Stimulated activated CD4-positive, alpha-beta T cell treated with anti-CD3 and anti-CD28 coated beads, TNF-alpha, amount 100 ng/mL, for 24 hours (primary cell): ENCODE data around the gene NPHP3.

Experiments used
- DNase-seq, 3 experiments: peaks; one replicate each; pipeline ENCODE4 v3.0.0-alpha.2; 2020; ENCODE audit warnings: low read depth in 3 of 3

NPHP3 gene

DNA sequence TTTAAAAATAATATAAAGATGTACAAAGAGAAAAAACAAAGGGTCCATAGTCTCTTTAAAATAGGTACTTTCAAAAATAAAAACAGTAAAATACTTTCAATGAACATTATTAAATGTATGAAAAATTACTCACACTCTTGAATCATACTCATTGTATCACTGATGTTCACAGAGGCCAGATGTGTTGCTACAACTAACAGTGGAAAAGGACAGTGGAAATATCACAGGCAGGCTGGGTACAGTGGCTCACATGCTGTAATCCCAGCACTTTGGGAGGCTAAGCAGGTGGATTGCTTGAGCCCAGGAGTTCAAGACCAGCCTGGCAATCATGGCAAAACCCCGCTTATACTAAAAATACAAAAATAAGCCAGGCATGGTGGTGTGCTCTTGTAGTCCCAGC is 26.8 kb downstream of the NPHP3 start:
- DNase-seq = no peak

DNA sequence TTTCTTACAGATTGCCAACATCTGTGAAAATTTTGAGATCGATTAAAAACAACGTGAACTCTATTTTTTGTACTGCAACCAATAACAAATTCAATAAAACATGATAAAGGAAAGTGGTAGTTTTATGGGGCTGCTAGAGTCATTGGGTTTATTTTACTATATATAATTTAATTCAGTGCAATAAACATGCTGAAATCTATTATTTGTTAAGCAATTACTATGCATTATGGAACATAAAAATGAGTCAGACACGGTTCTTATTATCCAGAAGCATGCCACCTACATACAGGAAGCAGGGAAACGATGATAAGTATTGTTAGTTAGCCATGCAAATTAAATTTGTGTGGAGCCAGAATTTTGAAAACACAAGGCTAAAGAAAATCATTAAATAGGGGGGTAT is 27.2 kb downstream of the NPHP3 start:
- no peak for DNase-seq

DNA sequence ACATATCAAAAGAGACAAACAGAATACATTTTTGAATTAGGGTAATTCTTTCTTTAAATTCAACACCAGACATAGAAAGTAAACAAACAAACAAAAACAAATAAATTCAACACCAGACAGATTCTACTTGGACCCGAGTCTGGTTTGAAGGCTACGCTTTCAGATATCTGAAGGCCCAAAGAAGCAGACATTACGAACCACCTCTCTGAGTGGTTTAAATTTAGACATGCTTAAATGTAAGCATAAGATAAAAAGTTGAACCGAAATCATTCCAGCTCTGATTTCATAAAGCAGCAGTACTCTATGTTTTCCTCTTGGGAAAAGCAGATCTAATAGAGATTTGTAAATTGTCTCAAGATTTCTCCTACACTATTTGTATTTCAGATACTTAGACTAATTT is 32.2 kb downstream of the NPHP3 start:
- DNase-seq = no peak

DNA sequence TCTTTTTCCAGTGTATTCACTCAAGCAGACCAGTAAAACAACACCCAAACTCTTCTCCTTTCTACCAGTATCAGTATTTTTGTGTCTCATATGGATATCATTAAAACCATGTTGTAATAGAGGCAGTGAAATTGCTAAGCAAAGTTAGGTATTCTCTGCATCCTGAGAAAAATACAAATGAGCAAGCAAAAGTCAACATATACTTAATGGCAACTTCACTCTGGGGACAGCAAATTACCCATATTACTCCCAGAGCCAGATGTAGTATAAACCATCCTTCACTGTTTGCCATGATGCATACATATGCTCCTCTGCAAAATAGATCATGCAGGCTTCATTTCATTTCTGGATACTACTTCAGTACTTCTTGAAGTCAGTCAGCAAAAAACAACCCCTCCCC is 40.0 kb downstream of the NPHP3 start:
- DNase-seq = no peak

DNA sequence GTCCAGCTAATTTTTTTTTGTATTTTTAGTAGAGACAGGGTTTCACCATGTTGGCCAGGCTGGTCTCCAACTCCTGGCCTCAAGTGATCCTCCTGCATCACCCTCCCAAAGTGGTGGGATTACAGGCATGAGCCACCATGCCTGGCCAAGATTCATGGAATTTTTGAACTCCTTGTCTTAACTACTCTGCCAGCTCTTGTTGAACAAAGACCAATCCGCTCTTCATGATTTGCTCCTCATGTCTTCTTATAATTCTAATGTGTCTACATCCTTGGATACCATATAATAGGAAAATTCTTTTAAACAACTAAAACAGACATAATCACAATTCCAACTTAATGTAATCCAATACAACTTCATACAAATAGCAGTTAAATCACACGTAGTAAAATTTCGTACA is 40.8 kb downstream of the NPHP3 start:
- no peak for DNase-seq

DNA sequence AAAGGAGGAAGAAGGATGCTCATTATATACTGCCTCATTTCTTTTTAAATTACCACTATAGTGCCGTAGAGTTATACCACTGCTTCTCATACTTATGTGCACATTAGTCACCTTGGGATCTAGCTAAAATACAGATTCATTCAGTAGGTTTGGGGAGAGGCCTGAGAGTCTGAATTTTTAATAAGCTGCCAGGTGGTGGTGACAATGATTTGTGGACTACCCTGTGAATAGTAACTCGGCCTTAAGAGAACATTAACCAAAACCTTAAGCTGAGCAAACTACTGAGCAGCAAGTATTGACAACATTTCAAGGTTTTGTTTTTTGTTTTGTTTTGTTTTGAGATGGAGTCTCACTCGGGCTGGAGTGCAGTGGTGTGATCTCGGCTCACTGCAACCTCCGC is 42.3 kb downstream of the NPHP3 start:
- DNase-seq = no peak

DNA sequence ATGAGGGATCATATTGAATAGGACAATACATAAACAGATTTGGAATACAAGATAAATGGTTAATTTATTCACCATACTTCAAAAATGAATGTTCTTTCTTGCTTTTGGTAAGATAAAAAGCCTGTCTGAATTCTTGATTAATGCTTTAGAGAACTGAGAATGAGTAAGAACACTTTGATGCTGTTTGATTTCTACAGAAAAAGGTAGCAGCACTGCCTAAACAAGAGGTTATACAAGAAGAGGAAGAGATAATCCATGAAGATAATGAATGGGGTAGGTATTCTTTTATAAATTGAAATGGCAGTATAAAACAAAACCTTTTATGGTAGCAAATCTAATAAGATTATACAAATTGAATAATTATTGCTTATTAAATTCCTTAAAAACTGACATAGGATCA is 46.8 kb downstream of the NPHP3 start:
- DNase-seq = no peak

DNA sequence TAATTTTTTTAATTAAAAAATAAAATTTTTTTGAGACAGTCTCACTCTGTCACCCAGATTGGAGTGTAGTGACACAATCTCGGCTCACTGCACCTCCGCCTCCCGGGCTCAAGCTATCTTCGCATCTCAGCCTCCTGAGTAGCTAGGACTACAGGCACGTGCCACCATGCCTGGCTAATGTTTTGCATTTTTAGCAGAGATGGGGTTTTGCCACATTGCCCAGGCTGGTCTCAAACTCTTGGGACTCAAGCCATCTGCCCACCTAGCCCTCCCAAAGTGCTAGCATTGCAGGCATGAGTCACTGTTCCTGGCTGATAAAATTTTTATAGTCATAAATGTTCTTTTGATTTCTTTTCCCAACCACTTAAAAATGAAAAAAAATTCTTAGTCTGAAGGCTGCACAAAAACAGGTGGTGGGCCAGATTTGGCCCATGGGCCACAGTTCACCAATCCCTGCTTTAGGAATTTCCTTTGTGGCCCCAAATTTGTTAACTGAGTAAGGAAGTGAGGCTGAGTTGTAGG is 52.9 kb downstream of the NPHP3 start:
- no peak for DNase-seq

DNA sequence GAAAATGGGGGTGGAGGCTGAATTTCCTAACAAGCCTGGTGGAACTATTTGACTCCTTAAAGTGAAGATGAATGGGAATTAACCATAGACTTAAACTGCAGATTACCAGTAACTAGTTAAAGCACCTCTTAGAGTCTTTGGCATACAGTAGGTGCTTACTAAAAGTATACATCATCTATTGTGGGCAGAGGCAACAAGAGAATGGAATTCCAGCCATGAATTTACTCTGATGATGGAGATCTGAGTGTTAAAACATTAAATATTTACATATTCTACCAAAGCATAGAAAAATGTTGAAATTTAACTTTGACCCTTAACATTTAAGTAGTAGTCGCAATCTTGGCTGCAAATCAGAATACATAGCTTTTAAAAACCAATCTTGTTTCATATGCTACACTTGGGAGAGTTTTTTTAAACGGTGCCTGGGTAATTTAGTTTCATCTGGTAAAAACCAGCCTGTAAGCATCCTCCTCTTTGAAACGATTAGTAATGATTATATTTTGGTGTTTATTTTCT is 56.9 kb downstream of the NPHP3 start:
- DNase-seq = no peak

DNA sequence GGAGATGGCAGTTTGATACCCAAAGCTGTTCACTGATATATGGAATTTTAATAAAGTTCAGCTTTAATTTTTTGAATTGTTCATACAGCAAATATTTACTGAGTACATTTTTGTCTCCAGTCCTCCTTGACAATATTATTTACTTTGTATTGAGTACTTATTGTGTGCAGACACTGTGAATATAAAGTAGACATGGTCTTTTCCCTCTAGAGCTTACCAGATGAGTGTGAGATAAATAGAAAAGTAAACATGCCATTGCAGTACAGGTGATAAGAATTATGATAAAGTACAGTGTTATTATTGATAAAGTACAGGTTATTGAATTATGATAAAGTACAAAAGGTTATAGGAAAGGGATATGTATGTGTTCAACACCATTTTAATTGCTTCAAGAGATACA is 60.0 kb downstream of the NPHP3 start:
- DNase-seq = no peak

DNA sequence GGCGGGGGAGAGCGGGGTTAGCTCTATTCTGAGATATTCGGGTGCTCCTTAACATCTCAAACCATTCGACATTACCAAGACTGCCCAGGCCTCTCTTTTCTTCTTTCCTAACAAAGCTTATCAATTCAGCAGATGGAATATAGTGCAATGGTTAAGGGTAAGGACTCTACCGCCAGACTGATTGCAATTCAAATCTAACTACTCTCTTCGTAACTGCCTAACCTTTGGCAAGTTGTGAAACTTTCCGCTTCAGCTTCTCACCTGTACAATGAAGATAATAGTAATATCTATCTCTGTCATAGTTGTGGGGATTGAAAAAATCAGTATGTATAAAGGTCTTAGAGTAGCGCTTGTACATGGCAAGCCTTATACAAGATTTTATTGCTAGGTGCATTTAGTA is 61.1 kb downstream of the NPHP3 start:
- DNase-seq = no peak

DNA sequence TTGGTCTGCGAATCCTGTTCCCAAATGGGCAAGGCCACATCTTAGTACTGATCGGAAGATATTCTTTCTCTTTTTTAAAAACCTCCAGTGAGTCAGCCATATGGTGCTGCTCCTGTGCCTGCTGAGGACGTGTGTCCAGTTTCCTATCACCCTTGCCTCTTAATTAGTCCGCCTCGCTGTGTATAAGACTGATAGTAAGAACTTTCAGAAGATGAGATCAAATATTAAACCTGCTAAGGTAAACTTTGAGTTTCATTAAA is 61.5 kb downstream of the NPHP3 start:
- DNase-seq = no peak

DNA sequence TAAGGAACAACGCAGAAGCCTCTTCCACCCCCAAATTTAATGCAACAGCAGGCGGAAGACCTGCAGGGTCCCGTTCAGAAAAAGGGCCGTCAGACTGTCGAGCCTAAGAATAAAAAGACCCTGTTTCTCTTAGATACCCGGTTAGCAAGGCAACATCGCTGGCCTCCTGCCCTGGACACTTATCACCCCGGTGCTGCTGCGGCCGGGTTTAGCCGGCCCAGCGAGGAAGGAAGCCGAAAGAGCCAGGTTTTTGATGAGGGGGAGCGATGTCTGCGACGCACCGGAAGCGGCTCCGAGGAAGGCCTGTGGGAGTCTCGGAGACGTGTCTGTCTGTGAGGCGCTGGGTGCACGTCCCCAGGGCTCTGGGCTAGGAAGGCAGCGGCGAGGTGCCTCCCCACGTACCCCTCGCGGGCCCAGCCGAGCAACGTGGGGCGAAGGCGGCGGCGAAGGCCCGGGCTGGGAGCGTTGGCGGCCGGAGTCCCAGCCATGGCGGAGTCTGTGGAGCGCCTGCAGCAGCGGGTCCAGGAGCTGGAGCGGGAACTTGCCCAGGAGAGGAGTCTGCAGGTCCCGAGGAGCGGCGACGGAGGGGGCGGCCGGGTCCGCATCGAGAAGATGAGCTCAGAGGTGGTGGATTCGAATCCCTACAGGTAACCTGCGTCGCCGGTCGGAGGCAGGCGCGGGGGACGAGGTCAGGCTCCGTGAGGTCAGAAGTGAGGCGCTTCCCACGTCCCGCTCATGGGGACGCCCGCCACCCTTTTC is 62.0 kb downstream of the NPHP3 start, which contains the start of gene UBA5:
TSS of gene UBA5 (plus strand) at position 278 of the 759 bp plus-strand sequence. CDS start at position 487, 209 bp downstream.
- peak; percentile 44 to 70 (median 55) for DNase-seq

DNA sequence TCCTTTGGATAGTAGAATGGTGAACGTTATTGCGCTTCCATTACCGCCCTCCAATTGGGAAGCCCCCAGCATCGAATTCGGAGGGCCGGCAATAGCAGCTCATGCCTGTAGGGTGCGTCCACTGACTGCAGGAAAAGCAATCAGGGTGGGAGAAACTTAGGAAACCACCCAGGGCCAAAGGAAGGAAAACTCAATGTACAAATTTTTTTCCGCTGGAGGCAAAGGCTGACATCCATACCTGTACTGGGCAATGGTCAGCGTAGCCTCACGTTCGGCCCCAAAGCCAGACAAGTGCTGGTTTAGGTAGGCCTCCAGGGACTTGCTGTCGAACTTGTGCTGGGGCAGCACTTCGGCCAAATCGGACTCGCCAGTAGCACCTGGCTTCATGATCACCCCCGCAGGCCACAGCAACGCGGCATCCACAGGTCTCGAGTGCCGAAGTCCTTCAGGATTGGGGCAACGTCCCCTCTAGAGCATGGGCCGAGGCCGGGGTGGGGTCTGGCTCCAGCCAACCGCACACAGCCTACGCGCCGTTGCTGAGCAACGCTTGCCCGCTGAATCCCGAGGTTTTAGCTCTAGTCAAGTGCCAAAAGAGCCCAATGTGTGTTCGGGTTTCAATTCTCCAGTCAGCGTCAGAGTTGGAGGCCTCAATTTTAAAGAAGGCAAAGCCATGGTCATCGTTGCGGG is 62.7 kb downstream of the NPHP3 start, which contains the start of gene ACAD11:
TSS of gene ACAD11 (minus strand) at position 445 of the 687 bp plus-strand sequence. CDS start at position 387, 58 bp downstream.
- DNase-seq = peak in 1 of 3 experiments; percentile 29

DNA sequence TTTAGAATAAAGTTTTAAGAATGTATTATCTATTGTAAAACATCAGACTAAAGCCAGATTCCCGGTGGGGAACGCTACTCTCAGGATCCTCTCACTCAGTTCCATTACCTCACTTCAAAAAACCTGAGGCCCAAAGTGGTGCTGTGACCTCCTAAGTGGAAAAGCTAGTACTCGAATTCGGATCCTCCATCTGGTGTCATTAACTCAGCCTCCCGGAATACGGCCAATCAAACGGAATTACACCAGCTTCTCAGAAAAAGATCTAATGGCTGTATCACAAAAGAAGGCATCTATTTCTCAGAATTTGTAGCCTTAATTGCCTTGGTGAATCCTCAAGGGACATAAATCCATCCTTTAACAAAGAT is 63.2 kb downstream of the NPHP3 start:
- no peak for DNase-seq

DNA sequence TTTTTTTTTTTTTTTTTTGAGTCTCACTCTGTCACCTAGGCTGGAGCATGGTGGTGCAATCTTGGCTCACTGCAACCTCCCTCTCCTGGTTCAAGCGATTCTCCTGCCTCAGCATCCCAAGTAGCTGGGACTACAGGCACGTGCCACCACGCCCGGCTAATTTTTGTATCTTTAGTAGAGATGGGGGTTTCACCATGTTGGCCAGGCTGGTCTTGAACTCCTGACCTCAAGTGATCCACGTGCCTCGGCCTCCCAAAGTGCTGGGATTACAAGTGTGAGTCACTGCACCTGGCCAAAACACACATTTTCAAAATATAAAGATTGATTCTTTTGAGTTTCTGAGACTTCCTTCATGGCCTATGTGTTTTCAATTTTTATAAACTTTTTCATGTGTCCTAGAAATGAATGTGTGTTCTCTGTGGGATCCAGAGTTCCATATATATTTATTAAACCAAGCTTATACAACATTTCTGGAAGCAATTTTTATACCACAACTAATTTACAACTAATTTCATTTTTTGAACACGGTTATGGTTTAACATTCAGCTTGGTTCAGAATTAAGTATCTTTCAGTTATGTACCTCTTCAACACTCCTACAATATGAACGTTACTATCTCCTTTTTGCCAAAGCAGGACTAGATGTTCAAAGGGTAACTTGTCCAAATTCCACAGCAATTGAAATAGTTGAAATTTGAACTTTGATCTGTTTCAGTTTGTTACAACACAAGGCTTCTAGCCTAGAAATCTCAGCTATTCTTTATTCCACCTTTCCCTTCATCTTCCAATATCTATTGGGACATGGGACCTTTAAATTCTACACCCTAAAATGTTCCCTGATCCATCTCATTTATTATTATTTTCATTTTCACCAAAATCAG is 64.1 kb downstream of the NPHP3 start:
- DNase-seq = no peak

DNA sequence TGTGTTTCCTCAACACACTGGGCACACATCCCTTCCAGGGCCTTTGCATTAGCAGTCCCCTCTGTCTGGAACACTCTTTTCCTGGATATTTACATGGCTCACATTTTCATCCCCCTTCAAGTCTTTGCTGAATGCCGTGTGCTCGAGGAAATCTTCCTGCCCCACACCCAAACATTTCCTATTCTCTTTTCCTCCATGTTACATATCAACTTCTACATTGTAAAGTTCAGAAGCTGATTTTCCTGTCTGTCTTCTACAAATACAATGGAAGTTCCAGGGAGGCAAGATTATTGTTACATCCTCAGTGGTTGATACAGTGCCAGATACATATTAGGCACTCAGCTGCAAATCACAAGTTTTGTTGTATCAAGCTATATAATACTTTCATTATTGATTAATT is 66.7 kb downstream of the NPHP3 start:
- no peak for DNase-seq

DNA sequence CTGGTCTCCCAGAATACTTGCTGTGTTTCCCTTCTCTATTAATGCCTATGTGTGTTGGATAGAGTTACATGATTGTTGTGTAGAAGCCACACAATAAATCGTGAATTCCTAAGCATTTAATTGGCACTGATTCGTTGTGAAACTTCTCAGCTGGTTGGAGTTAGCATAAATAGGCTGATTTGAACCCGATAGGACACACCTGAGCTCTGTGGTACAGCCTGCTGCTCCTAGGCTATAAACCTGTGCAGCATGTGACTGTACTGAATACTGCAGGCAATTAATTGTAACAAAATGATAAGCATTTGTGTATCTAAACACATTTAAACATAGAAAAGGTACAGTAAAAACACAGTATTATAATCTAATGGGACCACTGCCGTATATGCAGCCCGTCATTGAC is 67.5 kb downstream of the NPHP3 start:
- DNase-seq = no peak

DNA sequence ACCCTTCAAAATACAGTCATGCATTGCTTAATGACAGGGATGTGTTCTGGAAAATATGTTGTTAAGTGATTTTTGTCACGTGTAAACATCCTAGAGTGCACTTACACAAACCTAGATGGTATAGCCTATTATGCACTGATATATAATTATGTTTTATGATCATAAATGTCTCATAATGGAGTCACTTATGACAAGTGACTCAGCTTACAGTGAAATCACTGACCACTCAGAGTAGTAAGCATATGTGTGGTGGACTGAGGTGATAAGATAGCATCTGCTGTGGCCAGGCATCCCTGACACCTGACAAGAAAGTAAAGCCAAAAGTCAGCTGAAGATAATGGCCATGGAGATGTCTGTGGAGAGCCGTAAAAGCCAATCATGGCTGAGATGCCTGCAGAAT is 68.0 kb downstream of the NPHP3 start:
- DNase-seq = no peak

DNA sequence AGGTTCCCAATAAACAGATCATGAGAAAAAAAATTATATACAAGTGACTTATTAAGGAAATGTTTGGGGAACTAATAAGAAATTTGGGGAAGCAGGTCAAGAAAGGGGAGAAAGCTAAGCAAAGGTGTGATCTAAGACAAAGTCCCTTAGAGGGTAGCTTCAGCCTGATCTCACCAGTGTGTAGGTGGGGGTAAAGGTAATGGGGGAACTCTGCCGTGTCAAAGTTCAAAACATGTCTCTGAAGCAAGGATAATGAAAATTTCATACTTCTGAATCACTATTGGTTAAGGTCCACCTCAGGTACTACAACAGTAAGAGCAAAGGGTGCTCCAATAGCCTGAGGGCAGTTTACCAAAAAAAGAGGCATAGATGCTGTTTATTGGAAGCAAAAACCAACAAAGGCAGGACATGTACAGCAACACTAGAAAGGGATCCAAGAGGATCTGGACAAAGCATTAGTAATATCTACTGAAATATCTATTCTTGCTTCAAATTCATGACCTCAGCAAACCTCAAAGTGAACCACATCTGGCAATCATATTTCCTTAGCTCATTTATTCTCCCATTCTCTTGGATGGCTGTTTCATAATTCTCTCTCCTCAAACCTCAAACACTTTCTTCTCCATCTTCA is 69.5 kb downstream of the NPHP3 start:
- no peak for DNase-seq

DNA sequence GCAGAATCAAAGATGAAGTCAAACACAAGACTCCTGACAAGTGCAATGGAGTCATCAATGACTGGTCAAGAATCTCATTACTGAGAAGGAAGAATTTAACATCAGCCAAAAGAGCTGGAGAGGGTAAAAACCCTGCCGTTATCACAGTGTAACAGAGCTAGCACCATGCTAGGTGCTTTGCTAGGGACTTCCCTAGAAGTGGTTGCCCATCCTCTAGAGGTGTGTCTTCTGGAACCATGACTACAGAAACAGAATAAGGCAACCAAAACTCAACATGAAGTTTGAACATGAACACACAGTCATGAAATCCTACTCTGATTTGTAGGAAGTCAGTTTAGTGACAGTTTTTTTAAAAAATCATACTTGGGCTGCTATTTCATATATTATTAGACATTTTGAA is 72.1 kb downstream of the NPHP3 start:
- DNase-seq = no peak

DNA sequence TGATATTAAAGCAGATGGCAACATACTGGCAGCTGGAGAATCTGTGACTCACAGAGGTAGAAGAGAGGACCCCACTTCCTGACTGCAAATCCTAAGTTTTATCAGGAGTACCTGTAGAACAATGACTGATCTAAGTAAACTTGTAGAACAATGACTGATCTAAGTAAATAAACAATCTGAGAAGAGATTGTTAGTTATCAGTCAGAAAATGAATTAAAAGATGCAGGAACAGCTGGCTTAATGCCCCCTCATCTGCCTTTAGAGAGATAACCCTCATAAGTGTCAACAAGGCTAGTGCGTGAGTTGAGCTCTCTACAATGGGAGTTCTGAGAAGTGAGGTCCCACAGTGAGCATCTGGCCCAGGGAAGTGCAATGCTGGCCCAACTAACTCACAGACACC is 77.2 kb downstream of the NPHP3 start:
- DNase-seq = no peak
